H1 (cell line): Measurements from ENCODE around the gene STRN. TPM values are rescaled to one million over a fixed set of nuclear protein-coding genes. Genes with fewer than 3 reads are reported as not detected.

Experiments used
- CTCF ChIA-PET: fragments of 300-600 bp; sonication (Branson Sonifier 250); formaldehyde crosslinking; loops from one replicate; lab custom pipeline; 2021; ENCODE audit not compliant: partially characterized antibody; lab: Charles Lee
- POLR2A ChIA-PET: fragments of 300-600 bp; sonication (Branson Sonifier 250); formaldehyde crosslinking; loops from one replicate; lab custom pipeline; 2021; ENCODE audit warnings: inconsistent platforms; ENCODE audit not compliant: partially characterized antibody; lab: Charles Lee
- DNase-seq, 2 experiments: peaks; one replicate each; pipeline versions ENCODE4 v3.0.0 to v3.0.0-alpha.2; 2010 to 2022; ENCODE audit warnings: low spot score in 2 of 2, low read depth in 1 of 2, mixed read lengths in 1 of 2
- FAIRE-seq: peaks from 2 replicates; lab custom pipeline; 2011; peaks lifted over from hg19 to GRCh38; lab: Jason Lieb, UNC
- H2AFZ ChIP-seq: 2 replicates; pipeline ENCODE4 v1.8.1; 2012; ENCODE audit warnings: low read length, inconsistent platforms
- H2AK5ac ChIP-seq: 2 replicates; pipeline ENCODE4 v1.6.1; 2013; ENCODE audit warnings: low read depth, low read length
- H2BK120ac ChIP-seq: replicated peaks from 2 replicates; pipeline ENCODE3; 2013; ENCODE audit warnings: low read depth, low read length, inconsistent platforms
- H2BK12ac ChIP-seq: 2 replicates; pipeline ENCODE4 v1.6.1; 2013; ENCODE audit warnings: low read depth, low read length
- H2BK15ac ChIP-seq: 2 replicates; pipeline ENCODE4 v1.6.1; 2013; ENCODE audit warnings: low read length
- H2BK20ac ChIP-seq: 2 replicates; pipeline ENCODE4 v1.6.1; 2013; ENCODE audit warnings: low read length
- H2BK5ac ChIP-seq: 2 replicates; pipeline ENCODE4 v1.6.1; 2013; ENCODE audit warnings: low read depth, low read length
- H3K14ac ChIP-seq: 2 replicates; pipeline ENCODE4 v1.6.1; 2013; ENCODE audit warnings: inconsistent platforms; ENCODE audit not compliant: insufficient read length
- H3K18ac ChIP-seq: 2 replicates; pipeline ENCODE4 v1.6.1; 2013; ENCODE audit warnings: low read length; ENCODE audit errors: extremely low read depth
- H3K23ac ChIP-seq: 2 replicates; pipeline ENCODE4 v1.6.1; 2013; ENCODE audit warnings: inconsistent platforms; ENCODE audit not compliant: insufficient read length
- H3K23me2 ChIP-seq: 2 replicates; pipeline ENCODE4 v1.6.1; 2013; ENCODE audit warnings: low read depth, low read length
- H3K27ac ChIP-seq: 2 replicates; pipeline ENCODE4 v1.6.1; 2011; ENCODE audit warnings: low read depth, low read length, inconsistent platforms
- H3K27me3 ChIP-seq, 4 experiments: replicated peaks in 1 of 4; 1 replicate in 1 of 4; 2 replicates in 3 of 4; pipeline versions ENCODE4 v1.6.1 to v1.8.1; 2011 to 2013; ENCODE audit warnings: low read length in 3 of 4, mild to moderate bottlenecking in 3 of 4, inconsistent platforms in 2 of 4, mixed read lengths in 2 of 4, moderate library complexity in 1 of 4; ENCODE audit not compliant: control insufficient read depth in 3 of 4, insufficient read depth in 3 of 4; ENCODE audit errors: extremely low read depth in 1 of 4
- H3K36me3 ChIP-seq, 4 experiments: 2 replicates each; pipeline versions ENCODE4 v1.6.1 to v1.8.1; 2011 to 2013; ENCODE audit warnings: mild to moderate bottlenecking in 4 of 4, low read length in 3 of 4, moderate library complexity in 2 of 4, control low read depth in 1 of 4, inconsistent platforms in 1 of 4; ENCODE audit not compliant: insufficient read depth in 4 of 4, control insufficient read depth in 2 of 4
- H3K4ac ChIP-seq: replicated peaks from 2 replicates; pipeline ENCODE3; 2013; ENCODE audit warnings: low read length, low read depth, mixed read lengths, inconsistent platforms; ENCODE audit not compliant: insufficient read length
- H3K4me1 ChIP-seq, 4 experiments: replicated peaks in 1 of 4; 1 replicate in 1 of 4; 2 replicates in 3 of 4; pipeline versions ENCODE4 v1.6.1 to v1.8.1; 2011 to 2013; ENCODE audit warnings: low read length in 3 of 4, inconsistent platforms in 2 of 4, mixed read lengths in 1 of 4; ENCODE audit not compliant: insufficient read depth in 4 of 4, control insufficient read depth in 3 of 4
- H3K4me2 ChIP-seq, 2 experiments: 2 replicates each; pipeline versions ENCODE4 v1.6.1 to v1.8.1; 2011 to 2013; ENCODE audit warnings: low read depth in 2 of 2, low read length in 2 of 2, control low read depth in 1 of 2, inconsistent platforms in 1 of 2, mild to moderate bottlenecking in 1 of 2; ENCODE audit not compliant: insufficient read depth in 1 of 2
- H3K4me3 ChIP-seq, 4 experiments: fragments of 200-600, 300-600 bp in 1 of 4; sonication (generic), shearing (Covaris generic), sonication (Bioruptor Twin) in 1 of 4; 2 replicates each; pipeline versions ENCODE4 v1.5.1 to v1.8.1; 2011 to 2016; ENCODE audit warnings: low read length in 4 of 4, low read depth in 3 of 4, control low read depth in 2 of 4, inconsistent platforms in 2 of 4, mild to moderate bottlenecking in 2 of 4, mixed read lengths in 1 of 4, moderate library complexity in 1 of 4; ENCODE audit not compliant: insufficient read depth in 2 of 4; ENCODE audit errors: extremely low read depth in 1 of 4
- H3K56ac ChIP-seq: replicated peaks from 2 replicates; pipeline ENCODE3; 2013; ENCODE audit warnings: low read depth, mild to moderate bottlenecking, mixed read lengths, low read length, inconsistent platforms; ENCODE audit not compliant: insufficient read length
- H3K79me1 ChIP-seq: 2 replicates; pipeline ENCODE4 v1.6.1; 2013; ENCODE audit warnings: low read depth, low read length, control low read depth
- H3K79me2 ChIP-seq, 2 experiments: 2 replicates each; pipeline versions ENCODE4 v1.6.1 to v1.8.1; 2012 to 2013; ENCODE audit warnings: low read length in 2 of 2, mild to moderate bottlenecking in 2 of 2, inconsistent platforms in 1 of 2; ENCODE audit not compliant: insufficient read depth in 2 of 2, control insufficient read depth in 1 of 2
- H3K9ac ChIP-seq, 4 experiments: replicated peaks in 1 of 4; 1 replicate in 1 of 4; 2 replicates in 3 of 4; pipeline versions ENCODE4 v1.6.1 to v1.8.1; 2011 to 2013; ENCODE audit warnings: low read depth in 3 of 4, low read length in 3 of 4, control low read depth in 2 of 4, mild to moderate bottlenecking in 2 of 4, moderate library complexity in 2 of 4, inconsistent platforms in 1 of 4; ENCODE audit errors: extremely low read depth in 1 of 4
- H3K9me3 ChIP-seq, 2 experiments: 2 replicates each; pipeline versions ENCODE4 v1.6.1 to v1.8.1; 2012 to 2013; ENCODE audit warnings: mild to moderate bottlenecking in 2 of 2, moderate library complexity in 2 of 2, control low read depth in 1 of 2, inconsistent platforms in 1 of 2, low read depth in 1 of 2, low read length in 1 of 2, mixed read lengths in 1 of 2; ENCODE audit not compliant: insufficient read depth in 2 of 2
- H4K20me1 ChIP-seq, 2 experiments: replicated peaks in 1 of 2; 2 replicates each; pipeline versions ENCODE3 to v1.8.1; 2011 to 2013; ENCODE audit warnings: inconsistent platforms in 2 of 2, low read length in 2 of 2, mild to moderate bottlenecking in 1 of 2; ENCODE audit not compliant: insufficient read depth in 2 of 2, control insufficient read depth in 1 of 2
- H4K5ac ChIP-seq: 2 replicates; pipeline ENCODE4 v1.6.1; 2013; ENCODE audit warnings: low read length, low read depth, mixed read lengths, inconsistent platforms; ENCODE audit not compliant: insufficient read length
- H4K8ac ChIP-seq: 2 replicates; pipeline ENCODE4 v1.8.0; 2013; ENCODE audit warnings: mild to moderate bottlenecking, moderate library complexity, low read length, inconsistent platforms; ENCODE audit not compliant: insufficient read depth; ENCODE audit errors: extremely low read depth
- H4K91ac ChIP-seq: replicated peaks from 2 replicates; pipeline ENCODE3; 2013; ENCODE audit warnings: low read length, mixed read lengths, inconsistent platforms; ENCODE audit not compliant: insufficient read length
- CEBPB ChIP-seq: IDR thresholded peaks from 2 replicates; pipeline ENCODE4 v1.6.1; 2012; ENCODE audit warnings: low read depth, low read length
- HDAC2 ChIP-seq, 2 experiments: fragments of 300-600 bp in 1 of 2; sonication (generic) in 1 of 2; IDR thresholded peaks; 2 replicates each; pipeline ENCODE4 v1.6.1; 2011 to 2012; ENCODE audit warnings: low read depth in 2 of 2, low read length in 2 of 2, mild to moderate bottlenecking in 2 of 2, moderate library complexity in 2 of 2, borderline replicate concordance in 1 of 2, inconsistent platforms in 1 of 2
- KDM1A ChIP-seq: fragments of 200-600, 300-600 bp; sonication (generic); IDR thresholded peaks from 2 replicates; pipeline ENCODE4 v1.7.1; 2016; ENCODE audit warnings: mild to moderate bottlenecking, low read length, borderline replicate concordance
- TAF1 ChIP-seq: IDR thresholded peaks from 2 replicates; pipeline ENCODE4 v1.6.1; 2011; ENCODE audit warnings: mild to moderate bottlenecking, low read depth, low read length
- TAF7 ChIP-seq: optimal IDR thresholded peaks from 2 replicates; pipeline ENCODE3; 2011; ENCODE audit warnings: low read depth, mild to moderate bottlenecking, inconsistent platforms, low read length, moderate library complexity, borderline replicate concordance
- TCF12 ChIP-seq: IDR thresholded peaks from 2 replicates; pipeline ENCODE4 v1.6.1; 2011; ENCODE audit warnings: low read depth, mild to moderate bottlenecking, low read length
- WGBS, 2 experiments: shearing (Covaris generic) in 1 of 2; methylation state at CpG; one replicate each; pipeline versions ENCODE4 v1.1.6 to v1.1.7; 2013 to 2015; ENCODE audit warnings: low lambda C conversion rate in 2 of 2, mixed read lengths in 2 of 2, inconsistent platforms in 1 of 2, low coverage in 1 of 2, missing lambda C conversion rate in 1 of 2; ENCODE audit not compliant: insufficient replicate concordance in 2 of 2, insufficient coverage in 1 of 2, insufficient read length in 1 of 2; ENCODE audit errors: extremely low coverage in 1 of 2, missing lambda C conversion rate in 1 of 2; 5-methylcytosine and 5-hydroxymethylcytosine counted together
- polyA plus RNA-seq, 7 experiments: library from polyadenylated mRNA; depleted of rRNA in 3 of 7; stranded (reverse) in 5 of 7; unstranded in 2 of 7; fragments of >200 nt in 5 of 7; fragments of 200-250 nt in 2 of 7; gene quantifications; 1 replicate in 5 of 7; 2 replicates in 1 of 7; 4 replicates in 1 of 7; pipeline versions ENCODE4 v1.2.1 to v1.2.3, GENCODE V29; 2011 to 2013; ENCODE audit warnings: missing spikeins in 2 of 7, mixed read lengths in 2 of 7
- total RNA-seq: library from RNA; stranded (reverse); fragmentation: NEBNext Ultra II Directional; extraction: Animal tissue kit (Norgen Biotek cat#: 25700); gene quantifications from 2 replicates; pipeline ENCODE4 v1.2.1, GENCODE V29; 2021

Gene STRN
- total and polyA plus RNA-seq, 2 of the 8 experiments (the other 6 are each of a cell fraction or from before 2014, with no cell fraction given): 8.3 to 47.0 TPM

- WGBS, 2 experiments: 84% methylated on average over 2 of the region's 2 CpGs; no CpG with 5 or more reads in 1 of the 2 experiments
- no peaks in the 10 kb centered on the region for H4K20me1 ChIP-seq
- no peak for TF ChIP-seq CEBPB
- TF ChIP-seq TAF7: no peak
- no peak for TF ChIP-seq TCF12
- TF ChIP-seq KDM1A: no peak
- TF ChIP-seq TAF1: no peak
- no peak for TF ChIP-seq HDAC2 (IDR thresholded peaks at IDR 0.05; ENCODE audit: borderline replicate concordance in 1 of 2, low read depth in 2 of 2, low read length in 2 of 2)
Observed at GRCh38 chr2:36855429-36855828, 110.9 kb downstream of the STRN start.

More at GRCh38 chr2:36855429-36855828, 110.9 kb downstream of the STRN start:
- DNase-seq: no peak
- Histone ChIP-seq H3K4me3 (no peak overlapping the region), H4K5ac (no peak overlapping the region), H3K23me2 (no peaks in the 10 kb centered on the region), H2BK12ac (no peak overlapping the region), H3K4me1 (no peaks in the 10 kb centered on the region; a peak in 1 of 7 replicates), H4K8ac (no peak overlapping the region), H3K56ac (no peak overlapping the region), H3K36me3 (peaks cover 0 to 46% (median 6%) of the 10 kb centered on the region in 4 experiments; a peak in 6 of 8 replicates), H2BK5ac (no peak overlapping the region), H3K9me3 (no peaks in the 10 kb centered on the region), H3K23ac (no peak overlapping the region), H3K14ac (no peak overlapping the region), H2BK20ac (no peak overlapping the region), H2AK5ac (no peak overlapping the region), H3K4ac (no peak overlapping the region), H3K27me3 (no peaks in the 10 kb centered on the region), H4K91ac (no peak overlapping the region), H3K79me2 (no peaks in the 10 kb centered on the region), H3K18ac (no peak overlapping the region), H2AFZ (no peak overlapping the region), H3K9ac (no peak overlapping the region), H3K79me1 (no peaks in the 10 kb centered on the region), H2BK120ac (no peak overlapping the region), H2BK15ac (no peak overlapping the region), H3K27ac (no peak overlapping the region), H3K4me2 (no peak overlapping the region)
- FAIRE-seq: no peak
- ChIA-PET POLR2A (interaction anchor here (0.6 kb wide), 1 partner anchor 31 kb away, joined by 3 read pairs; no protein-coding TSS in a partner anchor), CTCF (interaction anchor here (0.7 to 1.6 kb wide), 8 partner anchors 10 to 148 kb away, joined by 3 to 6 read pairs (median 3); no protein-coding TSS in a partner anchor)
